ENCODE data around the gene DIP2B.

DIP2B gene

DNA sequence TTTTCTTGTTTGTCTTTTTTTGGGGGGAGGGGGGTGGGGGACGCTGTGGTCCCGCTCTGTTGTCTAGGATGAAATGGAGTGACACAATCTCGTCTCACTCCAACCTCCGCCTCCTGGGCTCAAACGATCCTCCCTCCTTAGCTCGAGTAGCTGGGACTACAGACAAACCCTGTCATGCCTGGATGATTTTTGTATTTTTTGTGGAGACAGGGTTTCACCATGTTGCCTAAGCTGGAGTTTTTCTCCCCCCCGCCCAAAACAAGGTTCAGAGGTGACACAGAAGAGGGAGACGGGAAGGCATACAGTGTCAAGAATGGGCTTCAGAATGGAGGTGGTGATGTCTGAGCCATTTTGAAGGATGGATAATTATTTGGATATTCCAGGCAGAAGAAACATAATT lies 142.2 kb downstream of the DIP2B start:
- H3K9ac ChIP-seq (ENCODE audit: low read length): no peak overlapping the region
- TF ChIP-seq, protein P1, sequence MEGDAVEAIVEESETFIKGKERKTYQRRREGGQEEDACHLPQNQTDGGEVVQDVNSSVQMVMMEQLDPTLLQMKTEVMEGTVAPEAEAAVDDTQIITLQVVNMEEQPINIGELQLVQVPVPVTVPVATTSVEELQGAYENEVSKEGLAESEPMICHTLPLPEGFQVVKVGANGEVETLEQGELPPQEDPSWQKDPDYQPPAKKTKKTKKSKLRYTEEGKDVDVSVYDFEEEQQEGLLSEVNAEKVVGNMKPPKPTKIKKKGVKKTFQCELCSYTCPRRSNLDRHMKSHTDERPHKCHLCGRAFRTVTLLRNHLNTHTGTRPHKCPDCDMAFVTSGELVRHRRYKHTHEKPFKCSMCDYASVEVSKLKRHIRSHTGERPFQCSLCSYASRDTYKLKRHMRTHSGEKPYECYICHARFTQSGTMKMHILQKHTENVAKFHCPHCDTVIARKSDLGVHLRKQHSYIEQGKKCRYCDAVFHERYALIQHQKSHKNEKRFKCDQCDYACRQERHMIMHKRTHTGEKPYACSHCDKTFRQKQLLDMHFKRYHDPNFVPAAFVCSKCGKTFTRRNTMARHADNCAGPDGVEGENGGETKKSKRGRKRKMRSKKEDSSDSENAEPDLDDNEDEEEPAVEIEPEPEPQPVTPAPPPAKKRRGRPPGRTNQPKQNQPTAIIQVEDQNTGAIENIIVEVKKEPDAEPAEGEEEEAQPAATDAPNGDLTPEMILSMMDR (IDR thresholded peaks at IDR 0.05; ENCODE audit: insufficient read depth, low read length, poor library complexity, severe bottlenecking): no peak
- no peak for TF ChIP-seq EZH2phosphoT487 (conservative IDR thresholded peaks at IDR 0.05; ENCODE audit: low read length)
- no peaks in the 10 kb centered on the region for H3F3A ChIP-seq (ENCODE audit: insufficient read depth)
- no peaks in the 10 kb centered on the region for H4K20me1 ChIP-seq (ENCODE audit: low read depth, low read length)
- no peaks in the 10 kb centered on the region for H3K79me2 ChIP-seq (ENCODE audit: insufficient read depth, low read length)
- no peak overlapping the region for H3K4me2 ChIP-seq (ENCODE audit: low read depth, low read length, poor library complexity, severe bottlenecking)
- no peak overlapping the region for H3K4me3 ChIP-seq (ENCODE audit: insufficient read depth, low read length, poor library complexity, severe bottlenecking)
- H3K36me3 ChIP-seq (ENCODE audit: low read length): no peaks in the 10 kb centered on the region
- H3K9me3 ChIP-seq (ENCODE audit: insufficient read depth, low read length): no peaks in the 10 kb centered on the region
- H3K9me2 ChIP-seq (replicated peaks; ENCODE audit: insufficient read depth, low read length): no peaks in the 10 kb centered on the region
- no peak overlapping the region for H2AFZ ChIP-seq (ENCODE audit: low read depth, low read length, severe bottlenecking)
- no peak overlapping the region for H3K27ac ChIP-seq (ENCODE audit: low read depth, low read length)
- no peaks in the 10 kb centered on the region for H3K27me3 ChIP-seq (ENCODE audit: low read length)

DNA sequence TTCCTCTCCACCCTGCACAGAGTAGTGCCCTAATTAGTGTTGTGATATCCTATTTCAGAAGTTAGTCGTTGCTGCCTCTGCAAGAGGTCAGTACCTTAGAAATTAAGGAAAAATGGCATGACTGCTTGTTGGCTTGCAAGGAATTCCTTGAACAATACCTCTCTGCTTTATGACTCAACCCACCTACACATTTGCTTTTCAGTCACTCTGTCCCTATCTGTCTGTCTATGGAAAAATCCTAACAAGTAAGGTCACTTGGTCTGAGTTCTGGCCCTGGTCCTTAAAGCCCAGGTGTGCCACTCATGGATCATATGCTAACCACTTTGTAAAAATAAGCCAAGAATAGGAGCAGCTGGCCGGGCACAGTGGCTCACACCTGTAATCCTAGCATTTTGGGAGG lies 142.7 kb downstream of the DIP2B start:
- TF ChIP-seq, protein P1 (IDR thresholded peaks at IDR 0.05; ENCODE audit: insufficient read depth, low read length, poor library complexity, severe bottlenecking): no peak
- TF ChIP-seq EZH2phosphoT487 (conservative IDR thresholded peaks at IDR 0.05; ENCODE audit: low read length): no peak
- H3K27me3 ChIP-seq (ENCODE audit: low read length): no peaks in the 10 kb centered on the region
- H4K20me1 ChIP-seq (ENCODE audit: low read depth, low read length): no peaks in the 10 kb centered on the region
- no peaks in the 10 kb centered on the region for H3K36me3 ChIP-seq (ENCODE audit: low read length)
- H2AFZ ChIP-seq (ENCODE audit: low read depth, low read length, severe bottlenecking): no peak overlapping the region
- H3F3A ChIP-seq (ENCODE audit: insufficient read depth): no peaks in the 10 kb centered on the region
- H3K9me2 ChIP-seq (replicated peaks; ENCODE audit: insufficient read depth, low read length): no peaks in the 10 kb centered on the region
- no peak overlapping the region for H3K4me3 ChIP-seq (ENCODE audit: insufficient read depth, low read length, poor library complexity, severe bottlenecking)
- H3K4me2 ChIP-seq (ENCODE audit: low read depth, low read length, poor library complexity, severe bottlenecking): no peak overlapping the region
- H3K9ac ChIP-seq (ENCODE audit: low read length): no peak overlapping the region
- H3K9me3 ChIP-seq (ENCODE audit: insufficient read depth, low read length): no peaks in the 10 kb centered on the region
- no peaks in the 10 kb centered on the region for H3K79me2 ChIP-seq (ENCODE audit: insufficient read depth, low read length)
- no peak overlapping the region for H3K27ac ChIP-seq (ENCODE audit: low read depth, low read length)

GRCh38 chr12:50650285-50650684 lies 145.5 kb downstream of the DIP2B start:
- no peaks in the 10 kb centered on the region for H4K20me1 ChIP-seq (ENCODE audit: low read depth, low read length)
- H2AFZ ChIP-seq (ENCODE audit: low read depth, low read length, severe bottlenecking): no peak overlapping the region
- H3K4me2 ChIP-seq (ENCODE audit: low read depth, low read length, poor library complexity, severe bottlenecking): no peak overlapping the region
- no peak overlapping the region for H3K27ac ChIP-seq (ENCODE audit: low read depth, low read length)
- no peaks in the 10 kb centered on the region for H3K36me3 ChIP-seq (ENCODE audit: low read length)
- no peak overlapping the region for H3K4me3 ChIP-seq (ENCODE audit: insufficient read depth, low read length, poor library complexity, severe bottlenecking)
- H3K9ac ChIP-seq (ENCODE audit: low read length): no peak overlapping the region
- H3F3A ChIP-seq (ENCODE audit: insufficient read depth): peaks cover 5% of the 10 kb centered on the region
- no peak for TF ChIP-seq EZH2phosphoT487 (conservative IDR thresholded peaks at IDR 0.05; ENCODE audit: low read length)
- TF ChIP-seq, protein P1 (IDR thresholded peaks at IDR 0.05; ENCODE audit: insufficient read depth, low read length, poor library complexity, severe bottlenecking): no peak
- no peaks in the 10 kb centered on the region for H3K9me3 ChIP-seq (ENCODE audit: insufficient read depth, low read length)
- H3K79me2 ChIP-seq (ENCODE audit: insufficient read depth, low read length): no peaks in the 10 kb centered on the region
- no peaks in the 10 kb centered on the region for H3K27me3 ChIP-seq (ENCODE audit: low read length)
- H3K9me2 ChIP-seq (replicated peaks; ENCODE audit: insufficient read depth, low read length): no peaks in the 10 kb centered on the region

Data from SU-DHL-6 (cell line).